HepG2 (cell line): ENCODE measurements around the gene ADGRB3. TPM values are rescaled to one million over a fixed set of nuclear protein-coding genes. Genes with fewer than 3 reads are reported as not detected.

Experiments
- ATAC-seq: fragments of 200-7000 bp; cut with Tn5 transposase; 3 replicates; pipeline ENCODE4 v1.9.1; 2020; ENCODE audit warnings: mild to moderate bottlenecking, moderate library complexity
- BruUV-seq: library from RNA; stranded (reverse); fragments of 400-500 nt; replicated peaks from 2 replicates; lab custom pipeline; 2021; lab: Mats Ljungman, UMichigan
- CTCF ChIA-PET: fragments of 300-600 bp; formaldehyde crosslinking; extraction: SDS; loops from one replicate; lab custom pipeline; 2021; ENCODE audit warnings: low total read pairs, inconsistent platforms, low intra/inter-chr PET ratio; lab: Yijun Ruan, JAX
- POLR2A ChIA-PET: fragments of 350-600 bp; sonication (Branson Sonifier 250); formaldehyde crosslinking; loops from one replicate; lab custom pipeline; 2020; ENCODE audit warnings: antibody characterized with exemption, inconsistent platforms; lab: Yijun Ruan, JAX
- DNase-seq: peaks from one replicate; pipeline ENCODE4 v3.0.0-alpha.2; 2015; ENCODE audit warnings: low spot score
- FAIRE-seq: peaks from 3 replicates; lab custom pipeline; 2011; peaks lifted over from hg19 to GRCh38; lab: Jason Lieb, UNC
- H2AFZ ChIP-seq: one replicate; pipeline ENCODE4 v1.6.1; 2011; ENCODE audit warnings: low read length, inconsistent platforms
- H3K27ac ChIP-seq: fragments of 300-600 bp; 3 replicates; pipeline ENCODE4 v1.8.0; 2011; ENCODE audit warnings: mixed run types, mild to moderate bottlenecking, mixed read lengths, low read length, inconsistent platforms; ENCODE audit not compliant: insufficient read depth; ENCODE audit errors: extremely low read length
- H3K27me3 ChIP-seq, 2 experiments: fragments of 200-600 bp in 1 of 2; 2 replicates in 1 of 2; 3 replicates in 1 of 2; pipeline versions ENCODE4 v1.6.0 to v1.8.0; 2011; ENCODE audit warnings: low read length in 2 of 2, mild to moderate bottlenecking in 2 of 2, moderate library complexity in 2 of 2, inconsistent platforms in 1 of 2; ENCODE audit not compliant: insufficient read depth in 2 of 2, control insufficient read depth in 1 of 2
- H3K36me3 ChIP-seq, 2 experiments: fragments of 200-600 bp in 1 of 2; replicated peaks in 1 of 2; 2 replicates in 1 of 2; 3 replicates in 1 of 2; pipeline versions ENCODE4 v1.5.1 to v1.8.0; 2011; ENCODE audit warnings: low read length in 2 of 2, inconsistent platforms in 1 of 2; ENCODE audit not compliant: insufficient read depth in 2 of 2, control insufficient read depth in 1 of 2
- H3K4me1 ChIP-seq: 2 replicates; pipeline ENCODE4 v1.5.1; 2012; ENCODE audit warnings: low read length, inconsistent platforms; ENCODE audit not compliant: insufficient read depth
- H3K4me2 ChIP-seq: 2 replicates; pipeline ENCODE4 v1.6.0; 2011; ENCODE audit warnings: low read depth, low read length, inconsistent platforms
- H3K4me3 ChIP-seq, 3 experiments: fragments of 200-600 bp in 1 of 3; sonication (generic), shearing (Covaris generic) in 1 of 3; replicated peaks in 1 of 3; 2 replicates each; pipeline ENCODE4 v1.5.1; 2011 to 2016; ENCODE audit warnings: low read length in 3 of 3, inconsistent platforms in 2 of 3, low read depth in 2 of 3, mild to moderate bottlenecking in 2 of 3, control low read depth in 1 of 3, mixed read lengths in 1 of 3; ENCODE audit not compliant: insufficient read depth in 1 of 3
- H3K79me2 ChIP-seq: one replicate; pipeline ENCODE4 v1.6.1; 2011; ENCODE audit warnings: low read length, inconsistent platforms; ENCODE audit not compliant: insufficient read depth
- H3K9ac ChIP-seq: 2 replicates; pipeline ENCODE4 v1.6.0; 2011; ENCODE audit warnings: mild to moderate bottlenecking, low read depth, low read length, inconsistent platforms; ENCODE audit not compliant: insufficient read depth
- H3K9me3 ChIP-seq: 2 replicates; pipeline ENCODE4 v1.5.1; 2012; ENCODE audit warnings: mild to moderate bottlenecking, low read length
- H4K20me1 ChIP-seq: 2 replicates; pipeline ENCODE4 v1.6.0; 2011; ENCODE audit warnings: inconsistent platforms, mild to moderate bottlenecking, low read length, moderate library complexity; ENCODE audit not compliant: insufficient read depth
- ATRX ChIP-seq: sonication (generic); formaldehyde crosslinking; IDR thresholded peaks from 2 replicates; pipeline ENCODE4 v1.4.0; 2020; ENCODE audit warnings: missing genetic modification reagents, borderline replicate concordance
- CHD4 ChIP-seq: fragments of 200-600 bp; sonication (generic); IDR thresholded peaks from 2 replicates; pipeline ENCODE4 v1.7.0; 2017; ENCODE audit warnings: mild to moderate bottlenecking, low read length, borderline replicate concordance
- KDM2A ChIP-seq: sonication (generic); formaldehyde crosslinking; IDR thresholded peaks from 2 replicates; pipeline ENCODE4 v1.4.0; 2020; ENCODE audit warnings: low read depth, missing genetic modification reagents, borderline replicate concordance
- NAIF1 ChIP-seq: sonication (generic); formaldehyde crosslinking; IDR thresholded peaks from 2 replicates; pipeline ENCODE4 v1.5.0; 2020; ENCODE audit warnings: mild to moderate bottlenecking, missing genetic modification reagents, borderline replicate concordance
- PRDM10 ChIP-seq: sonication (generic); formaldehyde crosslinking; IDR thresholded peaks from 2 replicates; pipeline ENCODE4 v1.4.0; 2020; ENCODE audit warnings: low read depth, missing genetic modification reagents
- TBP ChIP-seq: sonication (generic); formaldehyde crosslinking; IDR thresholded peaks from 2 replicates; pipeline ENCODE4 v1.5.0; 2020; ENCODE audit warnings: missing genetic modification reagents
- TOPORS ChIP-seq: sonication (generic); formaldehyde crosslinking; IDR thresholded peaks from 2 replicates; pipeline ENCODE4 v1.8.0; 2023; ENCODE audit warnings: mild to moderate bottlenecking, missing genetic modification reagents
- TSC22D2 ChIP-seq: sonication (generic); formaldehyde crosslinking; IDR thresholded peaks from 2 replicates; pipeline ENCODE4 v1.5.1; 2020; ENCODE audit warnings: missing genetic modification reagents, mild to moderate bottlenecking, borderline replicate concordance
- ZFY ChIP-seq: sonication (generic); formaldehyde crosslinking; IDR thresholded peaks from 2 replicates; pipeline ENCODE4 v1.4.0; 2020; ENCODE audit warnings: missing genetic modification reagents
- ZNF577 ChIP-seq: sonication (generic); formaldehyde crosslinking; IDR thresholded peaks from 2 replicates; pipeline ENCODE4 v1.4.0; 2020; ENCODE audit warnings: mild to moderate bottlenecking, low read depth, missing genetic modification reagents, borderline replicate concordance
- ZSCAN30 ChIP-seq: sonication (generic); formaldehyde crosslinking; IDR thresholded peaks from 2 replicates; pipeline ENCODE4 v1.5.0; 2020; ENCODE audit warnings: mild to moderate bottlenecking, missing genetic modification reagents
- ZUFSP ChIP-seq: sonication (generic); formaldehyde crosslinking; IDR thresholded peaks from 2 replicates; pipeline ENCODE4 v1.9.0; 2021; ENCODE audit warnings: missing genetic modification reagents, mild to moderate bottlenecking, borderline replicate concordance
- WGBS: methylation state at CpG from one replicate; pipeline ENCODE4 v1.1.6; 2017; ENCODE audit warnings: low lambda C conversion rate; 5-methylcytosine and 5-hydroxymethylcytosine counted together
- in situ Hi-C: cut with HindIII; loops from 2 replicates; pipeline ENCODE4 v1.10.0; 2017; ENCODE audit warnings: low pct_unique_long_range_greater_than_20kb; ENCODE audit not compliant: extremely low pct_ligation_motif_present
- intact Hi-C: fragments of 100-400 bp; cut with micrococcal nuclease; formaldehyde crosslinking; loops from one replicate; pipeline ENCODE4 v1.10.0; 2022; ENCODE audit not compliant: unreplicated experiment
- polyA plus RNA-seq, 8 experiments: library from polyadenylated mRNA; depleted of rRNA in 3 of 8; stranded (reverse) in 7 of 8; unstranded in 1 of 8; fragments of >200 nt; fragmentation: Illumina TruSeq in 4 of 8; extraction: Trizol in 4 of 8; gene quantifications; 2 replicates each; pipeline versions ENCODE4 v1.2.1 to v1.2.3, GENCODE V29; 2011 to 2016; ENCODE audit warnings: low read depth in 4 of 8, missing spikeins in 1 of 8, mixed read lengths in 1 of 8; ENCODE audit not compliant: insufficient read depth in 1 of 8
- total RNA-seq, 5 experiments: library from RNA; depleted of rRNA; stranded (reverse); fragments of >200 nt; fragmentation: Illumina TruSeq; extraction: Trizol; gene quantifications; 2 replicates each; pipeline ENCODE4 v1.2.3, GENCODE V29; 2016; ENCODE audit warnings: low read depth in 1 of 5

ADGRB3 gene
- total and polyA plus RNA-seq, 2 of the 13 experiments (the other 11 are each of a cell fraction or from before 2014, with no cell fraction given) = not detected

GRCh38 chr6:68632734-68633133 is 2.3 kb upstream of the ADGRB3 start:
- DNase-seq = no peak
- 2% methylated on average over 3 of the region's 3 CpGs for WGBS
- Histone ChIP-seq H3K9me3 (no peaks in the 10 kb centered on the region), H4K20me1 (no peaks in the 10 kb centered on the region), H2AFZ (no peak overlapping the region), H3K79me2 (no peaks in the 10 kb centered on the region), H3K27me3 (peaks cover 0 to 19% of the 10 kb centered on the region in 2 experiments; a peak in 3 of 5 replicates), H3K27ac (no peak overlapping the region), H3K36me3 (no peaks in the 10 kb centered on the region), H3K9ac (no peak overlapping the region), H3K4me3 (no peak overlapping the region), H3K4me1 (peaks cover 13% of the 10 kb centered on the region), H3K4me2 (no peak overlapping the region)
- in situ Hi-C loops = loop anchor here (25.0 kb wide), 2 partner anchors 330 to 1480 kb away; no protein-coding TSS in a partner anchor
- no TSS peak for BruUV-seq
- no peak for FAIRE-seq
- no peak for ATAC-seq
- intact Hi-C loops = no loop called here
- POLR2A ChIA-PET = no interaction called here
- CTCF ChIA-PET = no interaction called here
- TF ChIP-seq ZNF577 (CRISPR knock-in tag) = no peak
- no peak for TF ChIP-seq TSC22D2 (CRISPR knock-in tag)
- TF ChIP-seq ATRX (CRISPR knock-in tag) = no peak
- no peak for TF ChIP-seq ZSCAN30

GRCh38 chr6:68633281-68633971 is 1.7 kb upstream of the ADGRB3 start:
- FAIRE-seq (no peak), ATAC-seq (no peak), DNase-seq (no peak)
- Histone ChIP-seq H4K20me1 (no peaks in the 10 kb centered on the region), H3K9ac (no peak overlapping the region), H3K4me1 (peaks cover 13% of the 10 kb centered on the region), H3K4me2 (no peak overlapping the region), H3K27ac (no peak overlapping the region), H3K27me3 (peaks cover 0 to 19% of the 10 kb centered on the region in 2 experiments; a peak in 3 of 5 replicates), H3K36me3 (no peaks in the 10 kb centered on the region), H2AFZ (no peak overlapping the region), H3K4me3 (no peak overlapping the region), H3K9me3 (no peaks in the 10 kb centered on the region), H3K79me2 (no peaks in the 10 kb centered on the region)
- intact Hi-C loops = no loop called here
- ChIA-PET CTCF (no interaction called here), POLR2A (no interaction called here)
- WGBS = 22% methylated on average over 9 of the region's 9 CpGs
- in situ Hi-C loops = loop anchor here (25.0 kb wide), 2 partner anchors 329 to 1479 kb away; no protein-coding TSS in a partner anchor
- no TSS peak for BruUV-seq
- TF ChIP-seq KDM2A (CRISPR knock-in tag) (no peak), ZFY (CRISPR knock-in tag) (no peak), ZUFSP (CRISPR knock-in tag) (no peak), TOPORS (no peak), TBP (CRISPR knock-in tag) (no peak), NAIF1 (CRISPR knock-in tag) (no peak), CHD4 (no peak), PRDM10 (CRISPR knock-in tag) (no peak)
